ENCODE data around the gene RASL10B.

GRCh38 chr17:35731239-35731916 lies at the start of gene RASL10B:
- TF ChIP-seq CTCF (IDR thresholded peaks at IDR 0.05), result no peak
- TF ChIP-seq POLR2A (IDR thresholded peaks at IDR 0.05), result no peak
